ENCODE data around the gene CA11. TPM values are rescaled to one million over a fixed set of nuclear protein-coding genes. Genes with fewer than 3 reads are reported as not detected.

CA11 gene
- total and polyA plus RNA-seq, 2 of the 8 experiments (the other 6 are each of a cell fraction or from before 2014, with no cell fraction given) = 51.7 to 71.4 TPM

- no peak for TF ChIP-seq MAX (IDR thresholded peaks at IDR 0.05)
- no peak for TF ChIP-seq KDM1A (IDR thresholded peaks at IDR 0.05; ENCODE audit: borderline replicate concordance, low read length)
- no peak for TF ChIP-seq SIRT6 (IDR thresholded peaks at IDR 0.05; ENCODE audit: low read length)
- TF ChIP-seq POLR2AphosphoS5 (IDR thresholded peaks at IDR 0.05; ENCODE audit: low read depth, low read length) = no peak
- TF ChIP-seq MAFK (IDR thresholded peaks at IDR 0.05; ENCODE audit: low read depth, low read length) = no peak
- TF ChIP-seq HDAC6 (IDR thresholded peaks at IDR 0.05; ENCODE audit: low read depth, low read length) = no peak
Observed at GRCh38 chr19:48598996-48599700, 46.8 kb downstream of the CA11 start (continued).

All from H1 (cell line).